ENCODE measurements around the gene EFCAB6.

DNA sequence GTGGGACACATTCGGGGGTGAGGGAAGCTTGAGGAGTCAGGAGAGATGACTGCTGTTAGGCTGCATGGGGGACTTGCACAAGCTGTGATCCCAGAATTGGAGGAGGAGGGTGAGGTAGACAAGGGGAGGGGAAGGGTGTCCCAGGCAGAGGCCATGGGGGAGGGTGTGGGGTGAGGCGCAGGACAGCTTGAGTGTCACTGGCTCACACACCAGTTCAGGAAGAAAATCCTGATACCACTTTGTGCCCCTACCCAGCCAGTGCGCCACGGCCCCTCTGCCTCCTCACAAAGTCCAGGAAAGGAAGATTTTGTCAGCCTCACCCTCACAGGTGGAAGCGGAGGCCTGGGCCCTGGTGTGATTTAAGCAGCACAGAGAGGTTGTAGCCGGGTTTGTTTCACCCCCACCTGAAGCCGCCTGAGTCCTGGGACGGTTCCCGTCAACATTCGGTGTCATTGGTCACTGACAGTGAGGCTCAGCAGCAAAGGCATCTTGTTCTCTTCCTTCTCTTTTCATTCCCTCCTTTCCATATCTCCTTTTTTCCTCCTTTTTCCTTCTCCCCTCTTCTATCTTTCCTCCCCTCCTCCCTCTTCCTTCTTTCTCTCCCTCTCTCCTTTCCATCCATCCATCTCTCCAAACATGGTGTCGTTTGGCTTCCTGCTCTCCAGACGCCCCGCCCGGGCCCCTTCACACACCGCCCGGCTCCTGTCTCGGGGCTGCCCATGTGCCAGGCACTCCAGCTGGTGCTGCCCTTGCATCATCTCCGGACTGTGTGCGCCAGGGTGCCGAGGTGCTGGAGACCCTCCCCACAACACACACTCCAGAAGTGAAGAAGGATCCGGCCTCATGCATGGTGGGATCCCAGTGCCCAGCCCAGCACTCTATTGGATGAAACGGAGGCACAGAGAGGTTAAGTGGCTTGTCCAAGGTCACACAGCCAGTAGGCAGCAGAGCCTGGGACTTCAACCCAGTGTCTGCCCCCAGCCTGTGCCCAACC is 311.0 kb downstream of the EFCAB6 start:
- TF ChIP-seq POLR2A (IDR thresholded peaks at IDR 0.05; ENCODE audit: low read depth, low read length): no peak
- TF ChIP-seq TAF1 (IDR thresholded peaks at IDR 0.05; ENCODE audit: low read depth, low read length): no peak
- TF ChIP-seq POU2F2 (IDR thresholded peaks at IDR 0.05; ENCODE audit: low read depth, low read length): no peak
- TF ChIP-seq POLR2AphosphoS5 (IDR thresholded peaks at IDR 0.05; ENCODE audit: low read depth, low read length): no peak
- TF ChIP-seq SPI1 (IDR thresholded peaks at IDR 0.05; ENCODE audit: low read depth, low read length): no peak
- no peak for TF ChIP-seq PAX5 (IDR thresholded peaks at IDR 0.05; ENCODE audit: insufficient read depth, low read length, severe bottlenecking)

Measured in GM12891 (cell line).